Measurements from ENCODE around the gene RAD51B.

DNA sequence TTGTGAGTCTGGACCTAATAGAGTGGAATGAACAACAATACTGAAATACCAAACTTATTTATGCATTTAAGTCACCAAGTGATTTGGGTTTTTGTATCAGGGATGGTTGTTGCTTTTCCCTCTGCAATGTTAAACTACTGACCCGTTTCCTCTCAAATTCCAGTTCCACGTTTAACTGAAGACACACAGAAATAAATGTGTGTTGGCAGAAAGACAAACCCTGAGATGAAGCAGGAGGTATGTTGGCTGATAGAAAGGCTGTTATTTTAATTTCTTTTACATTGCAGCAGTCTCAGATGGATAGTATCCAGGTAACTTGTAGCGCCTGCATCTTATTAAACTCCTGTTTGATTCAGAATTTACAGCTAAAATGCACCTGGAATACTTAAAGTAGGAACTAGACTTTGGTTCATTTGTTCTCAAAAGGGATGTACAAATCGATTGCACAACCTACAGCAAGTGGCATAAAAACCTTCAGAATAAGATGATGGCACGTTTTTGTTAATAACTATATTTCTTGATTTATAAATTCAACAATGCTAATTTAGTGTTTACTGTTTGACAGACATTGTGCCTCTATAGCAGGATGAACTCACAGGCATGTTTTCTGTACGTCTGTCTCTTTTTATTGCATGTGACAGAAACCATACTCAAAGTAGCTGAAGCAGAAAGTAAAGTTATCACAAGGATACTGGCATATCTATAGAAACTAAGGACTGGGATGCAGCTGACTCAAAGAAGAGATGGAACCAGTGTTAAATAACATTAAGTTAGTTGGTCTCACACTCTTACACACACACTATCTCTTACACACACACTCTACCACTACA is 567.6 kb downstream of the RAD51B start:
- TF ChIP-seq CTCF (IDR thresholded peaks at IDR 0.05) = no peak
- no peak for TF ChIP-seq POLR2A (IDR thresholded peaks at IDR 0.05)

Measured in ovary (tissue), 3 donors.